HAP-1 (cell line): ENCODE results near the gene NAGA.
"Not testable (repeated sequence)": the region's sequence is repeated elsewhere in the genome, so short reads cannot be mapped to it uniquely, and the experiment has no call there.

ENCODE experiments used
- DNase-seq, 2 experiments: peaks; one replicate each; pipeline ENCODE4 v3.0.0-alpha.2; 2016 to 2020; ENCODE audit warnings: low spot score in 2 of 2
- H3K27me3 ChIP-seq: fragments of 250-450 bp; sonication (Bioruptor Pico); 2 replicates; pipeline ENCODE4 v1.5.1; 2020; ENCODE audit warnings: low read depth, mild to moderate bottlenecking, moderate library complexity
- H3K36me3 ChIP-seq: fragments of 250-450 bp; sonication (Bioruptor Pico); replicated peaks from 2 replicates; pipeline ENCODE4 v1.5.1; 2020; ENCODE audit warnings: mild to moderate bottlenecking
- H3K4me1 ChIP-seq: fragments of 250-450 bp; sonication (Bioruptor Pico); 2 replicates; pipeline ENCODE4 v1.5.1; 2020; ENCODE audit warnings: mild to moderate bottlenecking
- H3K4me3 ChIP-seq: fragments of 250-450 bp; sonication (Bioruptor Pico); 2 replicates; pipeline ENCODE4 v1.5.1; 2020; ENCODE audit warnings: mild to moderate bottlenecking, moderate library complexity
- H3K9me3 ChIP-seq: fragments of 250-450 bp; sonication (Bioruptor Pico); 2 replicates; pipeline ENCODE4 v1.5.1; 2020; ENCODE audit warnings: mild to moderate bottlenecking, moderate library complexity
- in situ Hi-C: fragments of 300-500 bp; cut with MboI; formaldehyde crosslinking; loops from 3 replicates; pipeline ENCODE4 v1.14.3; 2020; ENCODE audit warnings: low sequenced_read_pairs, inconsistent platforms, mixed read lengths

Gene NAGA

DNA sequence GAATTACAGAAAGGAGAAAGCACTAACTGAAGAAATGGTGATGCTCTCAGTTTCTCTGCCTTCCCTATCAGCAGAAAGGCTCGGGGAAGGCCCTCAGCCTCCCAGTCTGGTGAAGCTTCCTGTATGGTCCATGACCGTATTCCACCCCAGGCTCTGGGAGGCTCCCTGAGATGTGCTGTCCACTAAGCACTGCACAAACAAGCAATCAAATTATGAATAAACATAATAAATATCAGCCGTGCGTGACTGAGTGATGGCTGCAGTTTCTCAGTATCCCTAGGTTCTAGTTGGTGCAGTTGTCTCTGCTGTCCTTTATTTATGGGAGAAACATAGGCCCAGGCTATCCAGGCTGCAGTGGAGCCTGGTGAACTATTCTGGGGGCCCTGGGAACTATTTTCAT, 12.5 kb upstream of the NAGA start:
- Histone ChIP-seq H3K36me3 (peaks cover 41% of the 10 kb centered on the region), H3K4me1 (peaks cover 10% of the 10 kb centered on the region), H3K4me3 (no peak overlapping the region), H3K9me3 (no peaks in the 10 kb centered on the region), H3K27me3 (no peaks in the 10 kb centered on the region)
- DNase-seq = no peak
- in situ Hi-C loops = no loop called here

GRCh38 chr22:42080287-42080686, 9.7 kb upstream of the NAGA start:
- in situ Hi-C loops = no loop called here
- peaks cover 10% of the 10 kb centered on the region for H3K4me1 ChIP-seq
- no peaks in the 10 kb centered on the region for H3K27me3 ChIP-seq
- peak in 1 of 2 experiments; percentile 49 for DNase-seq
- H3K9me3 ChIP-seq = no peaks in the 10 kb centered on the region
- H3K36me3 ChIP-seq = peaks cover 21% of the 10 kb centered on the region
- H3K4me3 ChIP-seq = peak overlapping the region; percentile 83

DNA sequence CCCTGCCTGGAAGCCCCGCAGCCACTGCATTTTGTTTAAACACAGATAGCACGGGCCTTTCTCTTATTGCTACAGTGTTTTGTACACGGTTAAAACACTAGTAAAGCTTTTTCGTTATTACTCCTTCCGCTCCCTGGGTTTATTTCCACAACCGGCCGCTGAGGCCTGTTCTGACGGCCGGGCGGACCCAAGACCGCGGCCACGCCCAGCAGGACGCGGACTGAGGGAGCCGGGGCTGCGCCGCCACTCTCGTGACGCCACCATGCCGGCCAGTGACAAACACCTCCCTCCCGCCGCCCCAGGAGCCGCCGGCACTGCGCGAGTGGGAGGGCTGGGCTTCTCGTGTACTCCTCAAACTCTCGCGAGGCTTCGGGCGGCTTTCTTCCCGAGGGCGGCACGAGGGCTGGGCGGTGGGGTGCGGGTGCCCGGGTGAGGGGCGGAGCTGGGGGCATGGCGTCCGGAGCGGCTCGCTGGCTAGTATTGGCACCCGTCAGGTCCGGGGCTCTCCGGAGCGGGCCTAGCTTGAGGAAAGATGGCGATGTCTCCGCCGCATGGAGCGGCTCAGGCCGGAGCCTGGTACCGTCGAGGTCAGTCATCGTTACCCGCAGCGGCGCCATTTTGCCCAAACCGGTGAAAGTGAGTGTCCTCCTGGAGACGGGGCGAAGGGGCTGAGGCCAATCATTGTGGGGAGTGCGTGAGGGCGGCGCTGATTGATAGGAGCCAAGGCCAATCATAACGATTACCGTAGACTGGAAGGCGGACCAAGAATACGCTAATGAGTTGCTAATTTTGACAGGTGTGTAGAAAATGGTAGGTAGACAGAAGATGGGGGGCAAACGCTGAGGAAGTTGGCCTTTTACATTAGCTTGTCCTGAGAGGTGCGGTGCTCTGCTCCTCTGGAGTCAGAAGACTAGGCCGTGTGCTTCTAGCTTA, 9.0 kb upstream of the NAGA start, which contains the start of gene SMDT1:
TSS of gene SMDT1 (plus strand) at position 382 of the 933 bp plus-strand sequence. CDS start at position 451, 69 bp downstream.
- peak within 1 kb of the TSS; percentile 83 for H3K4me3 ChIP-seq
- in situ Hi-C loops = no loop called here
- peaks cover 21% of the 10 kb centered on the region for H3K36me3 ChIP-seq
- H3K9me3 ChIP-seq = no peaks in the 10 kb centered on the region
- no peaks in the 10 kb centered on the region for H3K27me3 ChIP-seq
- H3K4me1 ChIP-seq = peaks cover 10% of the 10 kb centered on the region
- peak; percentile 94 to 99 for DNase-seq

DNA sequence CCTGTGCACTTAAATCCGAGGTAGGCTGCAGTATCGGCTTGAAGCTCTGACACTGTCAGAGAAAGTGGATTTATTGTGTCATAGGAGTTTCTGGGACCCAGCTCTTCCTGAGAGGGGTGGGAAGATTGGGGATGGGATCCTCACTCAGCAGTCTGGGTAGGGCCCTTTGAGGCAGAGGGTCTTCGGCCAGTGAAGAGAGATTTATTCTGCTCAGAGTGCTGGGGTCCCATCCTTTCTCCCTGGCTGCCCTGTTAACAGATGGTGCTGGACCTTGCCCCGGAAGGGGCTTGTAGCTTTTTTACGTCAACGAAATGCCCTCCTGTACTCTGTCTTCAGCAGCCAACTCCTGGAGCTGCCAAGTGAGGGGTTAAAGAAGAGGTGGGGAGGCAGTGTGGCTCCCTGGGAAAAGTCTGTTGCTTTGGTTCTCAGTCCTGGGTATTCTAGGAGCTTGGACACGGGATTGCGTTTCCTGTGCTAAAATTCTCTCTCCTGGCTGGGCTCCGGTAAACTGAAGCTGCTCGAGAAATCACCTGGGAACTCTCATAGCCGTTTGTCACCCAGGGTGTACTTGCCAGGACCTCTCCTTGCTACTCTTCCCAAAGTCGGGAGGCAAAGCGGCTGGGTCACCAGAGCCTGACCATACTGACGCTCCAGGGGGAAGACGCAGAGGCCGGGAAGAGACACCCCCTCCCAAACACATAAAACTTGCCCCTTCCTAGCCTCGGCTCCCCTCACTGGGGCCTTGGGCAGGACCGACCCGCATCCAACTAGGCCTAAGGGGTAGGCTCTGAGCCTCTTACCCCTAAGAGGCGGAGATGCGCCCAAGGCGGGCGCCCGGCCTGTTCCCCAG, 8.1 kb upstream of the NAGA start:
- Histone ChIP-seq H3K36me3 (peaks cover 16% of the 10 kb centered on the region), H3K9me3 (no peaks in the 10 kb centered on the region), H3K4me3 (peak overlapping the region; percentile 83), H3K4me1 (peaks cover 10% of the 10 kb centered on the region), H3K27me3 (no peaks in the 10 kb centered on the region)
- in situ Hi-C loops = no loop called here
- DNase-seq = peak in 1 of 2 experiments; percentile 16

DNA sequence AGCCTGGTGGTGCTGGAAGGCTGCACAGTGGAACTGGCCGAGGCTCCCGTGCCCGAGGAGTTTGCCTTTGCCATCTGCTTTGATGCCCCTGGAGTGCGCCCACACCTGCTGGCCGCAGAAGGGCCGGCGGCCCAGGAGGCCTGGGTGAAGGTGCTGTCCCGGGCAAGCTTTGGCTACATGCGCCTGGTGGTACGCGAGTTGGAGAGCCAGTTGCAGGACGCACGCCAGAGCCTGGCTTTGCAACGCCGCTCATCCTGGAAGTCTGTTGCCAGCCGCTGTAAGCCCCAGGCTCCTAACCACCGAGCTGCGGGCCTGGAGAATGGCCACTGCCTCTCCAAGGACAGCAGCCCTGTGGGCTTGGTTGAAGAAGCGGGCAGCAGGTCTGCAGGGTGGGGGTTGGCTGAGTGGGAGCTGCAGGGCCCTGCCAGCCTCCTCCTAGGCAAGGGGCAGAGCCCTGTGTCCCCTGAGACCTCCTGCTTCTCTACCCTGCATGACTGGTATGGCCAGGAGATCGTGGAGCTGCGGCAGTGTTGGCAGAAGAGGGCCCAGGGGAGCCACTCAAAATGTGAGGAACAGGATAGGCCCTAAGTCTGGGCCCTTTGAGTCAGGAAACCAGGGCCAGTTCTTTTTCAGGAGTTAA, 7.0 kb upstream of the NAGA start:
- Histone ChIP-seq H3K27me3 (no peaks in the 10 kb centered on the region), H3K36me3 (peaks cover 8% of the 10 kb centered on the region), H3K9me3 (no peaks in the 10 kb centered on the region), H3K4me3 (no peak overlapping the region), H3K4me1 (peaks cover 10% of the 10 kb centered on the region)
- in situ Hi-C loops = no loop called here
- no peak for DNase-seq

GRCh38 chr22:42076764-42077485, 6.3 kb upstream of the NAGA start:
- H3K36me3 ChIP-seq = peaks cover 1% of the 10 kb centered on the region
- no peak overlapping the region for H3K4me3 ChIP-seq
- H3K27me3 ChIP-seq = no peaks in the 10 kb centered on the region
- in situ Hi-C loops = no loop called here
- H3K4me1 ChIP-seq = peaks cover 10% of the 10 kb centered on the region
- no peak for DNase-seq
- no peaks in the 10 kb centered on the region for H3K9me3 ChIP-seq

- peaks cover 14% of the 10 kb centered on the region for H3K4me1 ChIP-seq
- no peaks in the 10 kb centered on the region for H3K27me3 ChIP-seq
- H3K4me3 ChIP-seq = no peak overlapping the region
- no peaks in the 10 kb centered on the region; the same call in 1 of the 2 replicates for H3K36me3 ChIP-seq
- no peaks in the 10 kb centered on the region for H3K9me3 ChIP-seq
- no peak for DNase-seq
- in situ Hi-C loops = no loop called here
These were observed 4.4 kb upstream of the NAGA start for GRCh38 chr22:42074846-42075676.

GRCh38 chr22:42074132-42074811, 3.7 kb upstream of the NAGA start, which contains the start of gene PHETA2:
Gene PHETA2 (plus strand): TSS chr22:42074248. CDS start chr22:42077294, 3,046 bp downstream.
- Histone ChIP-seq H3K36me3 (no peaks in the 10 kb centered on the region), H3K27me3 (no peaks in the 10 kb centered on the region), H3K4me1 (peaks cover 14% of the 10 kb centered on the region), H3K9me3 (no peaks in the 10 kb centered on the region), H3K4me3 (no peak within 1 kb of the TSS)
- no peak for DNase-seq
- in situ Hi-C loops = no loop called here

GRCh38 chr22:42073621-42074041, 3.0 kb upstream of the NAGA start:
- DNase-seq = no peak
- no peaks in the 10 kb centered on the region for H3K27me3 ChIP-seq
- in situ Hi-C loops = no loop called here
- no peaks in the 10 kb centered on the region for H3K36me3 ChIP-seq
- peaks cover 8% of the 10 kb centered on the region for H3K4me1 ChIP-seq
- H3K4me3 ChIP-seq = no peak overlapping the region
- H3K9me3 ChIP-seq = no peaks in the 10 kb centered on the region

DNA sequence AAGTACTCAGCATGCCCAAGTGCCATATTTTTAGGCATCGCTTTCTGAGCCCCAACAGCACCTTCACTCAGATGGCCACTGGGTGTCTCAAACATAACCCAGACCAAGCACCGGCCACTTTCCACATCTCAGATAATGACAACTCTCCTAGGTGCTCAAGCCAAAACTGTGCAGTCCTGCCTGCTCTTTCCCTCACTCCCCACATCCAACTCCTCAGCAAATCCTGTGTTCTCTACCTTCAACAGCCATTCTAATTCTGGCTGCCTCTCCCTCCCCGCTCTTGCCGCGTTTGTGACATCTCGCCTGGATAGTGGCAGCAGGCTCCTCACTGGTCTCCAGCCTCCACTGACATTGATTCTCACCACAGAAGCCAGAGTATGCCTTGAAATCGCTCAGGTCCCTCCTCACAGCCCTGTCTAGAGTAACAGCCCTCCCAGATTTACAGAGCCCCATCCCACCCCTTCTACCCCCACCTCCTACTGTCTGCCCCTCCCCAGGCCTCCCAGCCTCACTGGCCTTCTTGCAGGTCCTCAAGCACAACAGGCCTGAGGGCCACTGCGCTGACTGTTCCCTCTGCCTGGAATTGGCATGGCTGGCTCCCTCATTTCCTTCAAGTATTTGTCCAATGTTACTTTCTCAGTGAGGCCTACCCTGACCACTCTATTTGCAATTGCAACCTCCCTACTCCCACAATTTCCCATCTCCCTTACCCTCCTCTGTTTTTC, 2.2 kb upstream of the NAGA start:
- Histone ChIP-seq H3K36me3 (peaks cover 4% of the 10 kb centered on the region), H3K4me1 (peaks cover 7% of the 10 kb centered on the region), H3K4me3 (no peak overlapping the region), H3K9me3 (no peaks in the 10 kb centered on the region), H3K27me3 (no peaks in the 10 kb centered on the region)
- in situ Hi-C loops = no loop called here
- no peak for DNase-seq

DNA sequence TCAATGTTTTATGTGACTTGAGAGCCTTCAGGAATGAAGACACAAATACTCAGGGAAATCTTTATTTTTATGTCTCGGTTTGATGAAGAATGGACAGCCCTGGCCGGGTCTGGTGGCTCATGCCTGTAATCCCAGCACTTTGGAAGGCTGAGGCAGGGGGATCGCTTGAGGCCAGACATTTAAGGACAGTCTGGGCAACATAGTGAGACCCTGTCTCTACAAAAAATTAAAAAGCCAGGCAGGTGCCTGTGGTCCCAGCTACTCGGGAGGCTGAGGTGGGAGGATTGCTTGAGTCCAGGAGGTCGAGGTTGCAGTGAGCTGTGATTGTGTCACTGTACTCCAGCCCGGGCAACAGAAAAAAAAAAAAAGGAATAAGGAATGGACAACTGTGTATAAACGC, 896 bp upstream of the NAGA start:
- H3K4me1 ChIP-seq, H3K9me3 ChIP-seq, in situ Hi-C loops, H3K27me3 ChIP-seq, H3K4me3 ChIP-seq, DNase-seq: not testable (repeated sequence)
- peaks cover 16% of the 10 kb centered on the region for H3K36me3 ChIP-seq
